ENCODE measurements around the gene P2RX6. TPM values are rescaled to one million over a fixed set of nuclear protein-coding genes. Genes with fewer than 3 reads are reported as not detected.
"Not testable (repeated sequence)": the region's sequence is repeated elsewhere in the genome, so short reads cannot be mapped to it uniquely, and the experiment has no call there.

The P2RX6 gene
- total RNA-seq, 1 donor from 2014 or later = 11.0 TPM

DNA sequence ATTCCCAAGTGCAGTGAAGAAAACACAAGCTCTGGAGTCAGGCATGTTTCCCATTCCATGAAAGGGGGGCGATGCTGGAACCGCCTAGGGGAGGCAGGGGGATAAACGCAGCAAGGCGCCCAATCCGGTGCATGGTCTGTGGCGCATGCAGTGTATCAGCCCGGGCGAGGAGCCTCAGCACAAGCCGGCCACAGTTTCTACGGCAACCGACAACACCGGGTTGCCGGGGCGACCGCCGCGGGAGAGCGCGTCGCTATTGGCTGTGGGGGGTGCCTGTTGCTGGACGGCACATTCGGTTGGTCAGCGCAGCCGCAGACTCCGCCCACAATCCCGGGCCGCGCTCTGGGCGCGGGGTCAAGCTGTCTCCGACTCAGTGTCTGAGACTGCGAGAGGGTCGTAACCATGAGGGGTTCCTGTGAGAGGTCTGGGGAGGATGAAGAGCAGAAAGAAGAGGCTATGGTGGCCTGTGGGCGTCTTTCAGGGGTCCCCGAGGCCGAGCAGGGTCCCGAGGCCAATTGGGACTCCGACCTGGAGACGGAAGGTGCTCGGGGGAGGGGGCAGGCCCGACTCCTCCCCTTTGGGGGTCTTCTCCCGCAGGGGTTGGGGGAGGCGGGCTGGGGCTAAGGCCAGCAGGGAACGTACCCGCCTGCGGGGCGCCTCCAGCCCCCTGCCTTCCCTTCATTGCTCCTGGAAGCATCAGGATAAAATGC lies 30.8 kb downstream of the P2RX6 start, which contains the start of gene LRRC74B:
Gene LRRC74B (plus strand): TSS at position 362 of the 710 bp plus-strand sequence. CDS start 41 bp downstream, at position 403.
- Histone ChIP-seq H3K9ac (ENCODE audit: low read depth in 1 of 3, low read length in 3 of 3) (peak within 1 kb of the TSS; percentile 52 to 81 (median 70)), H3K4me1 (ENCODE audit: control insufficient read depth in 3 of 3, insufficient read depth in 3 of 3, low read length in 3 of 3) (peaks cover 16 to 32% (median 20%) of the 10 kb centered on the region in 3 donors), H3K27me3 (ENCODE audit: control insufficient read depth in 3 of 3, insufficient read depth in 3 of 3, low read length in 3 of 3) (no peaks in the 10 kb centered on the region), H3K27ac (ENCODE audit: low read depth, low read length) (peak within 1 kb of the TSS; percentile 80), H3K4me3 (ENCODE audit: low read length in 3 of 3) (peak within 1 kb of the TSS; percentile 64 to 83 (median 81)), H3K36me3 (ENCODE audit: control insufficient read depth in 3 of 3, insufficient read depth in 3 of 3, low read length in 3 of 3) (no peaks in the 10 kb centered on the region), H3K9me3 (ENCODE audit: control insufficient read depth in 3 of 3, low read length in 3 of 3) (no peaks in the 10 kb centered on the region)

DNA sequence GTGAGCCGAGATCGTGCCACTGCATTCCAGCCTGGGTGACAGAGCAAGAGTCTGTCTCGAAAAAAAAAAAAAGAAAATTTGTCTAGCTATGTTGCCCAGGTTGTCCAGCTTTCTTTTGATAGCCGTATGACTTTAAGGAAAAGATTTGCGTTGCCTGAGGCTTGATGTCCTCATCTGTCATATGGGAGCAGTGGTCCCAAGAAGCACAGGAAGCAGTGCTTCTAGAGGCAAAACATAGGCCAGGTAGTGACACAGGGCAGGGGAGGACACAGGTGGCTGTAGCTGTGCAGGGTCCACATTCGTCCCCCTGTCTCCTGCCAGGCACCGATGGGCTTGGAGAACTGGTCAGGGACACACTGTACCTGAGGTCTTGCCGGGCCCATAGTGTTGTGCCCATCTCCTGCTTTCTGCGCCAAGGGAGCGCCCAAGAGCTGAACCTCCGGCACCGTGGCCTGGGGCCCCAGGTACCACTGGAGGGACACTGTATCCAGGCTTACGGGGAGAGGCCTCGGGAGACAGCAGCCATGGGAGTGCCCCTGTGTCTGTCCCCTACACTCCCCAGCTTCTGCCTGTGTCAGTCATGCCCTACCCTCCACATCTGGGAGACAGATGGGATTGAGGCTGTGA lies 32.2 kb downstream of the P2RX6 start:
- Histone ChIP-seq H3K4me1 (ENCODE audit: control insufficient read depth in 3 of 3, insufficient read depth in 3 of 3, low read length in 3 of 3) (peaks cover 16 to 32% (median 20%) of the 10 kb centered on the region in 3 donors), H3K4me3 (ENCODE audit: low read length in 3 of 3) (no peak overlapping the region), H3K9ac (ENCODE audit: low read depth in 1 of 3, low read length in 3 of 3) (no peak overlapping the region)

DNA sequence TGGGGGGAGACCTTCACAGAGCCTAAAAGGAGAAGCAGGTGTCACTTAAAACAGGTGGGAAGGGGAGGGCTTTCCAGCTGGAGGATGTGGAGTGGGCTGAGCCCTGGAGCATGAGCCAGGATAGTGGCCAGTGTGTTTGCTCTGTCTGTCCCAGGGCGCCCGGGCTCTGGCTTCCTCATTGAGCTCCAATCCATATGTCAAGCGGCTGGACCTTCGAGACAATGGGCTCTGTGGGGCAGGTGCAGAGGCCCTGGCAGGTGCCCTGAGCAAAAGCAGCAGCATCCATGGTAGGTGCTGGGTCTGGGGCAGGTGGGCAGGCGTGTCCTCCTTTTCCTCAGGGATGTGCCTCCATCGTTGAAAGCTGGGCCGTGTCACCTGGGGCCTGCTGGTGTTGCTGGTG lies 32.8 kb downstream of the P2RX6 start:
- Histone ChIP-seq H3K36me3 (ENCODE audit: control insufficient read depth in 3 of 3, insufficient read depth in 3 of 3, low read length in 3 of 3) (no peaks in the 10 kb centered on the region), H3K27me3 (ENCODE audit: control insufficient read depth in 3 of 3, insufficient read depth in 3 of 3, low read length in 3 of 3) (peaks cover 0 to 1% (median 0%) of the 10 kb centered on the region in 3 donors), H3K9ac (ENCODE audit: low read depth in 1 of 3, low read length in 3 of 3) (no peak overlapping the region), H3K9me3 (ENCODE audit: control insufficient read depth in 3 of 3, low read length in 3 of 3) (no peaks in the 10 kb centered on the region), H3K4me3 (ENCODE audit: low read length in 3 of 3) (no peak overlapping the region), H3K4me1 (ENCODE audit: control insufficient read depth in 3 of 3, insufficient read depth in 3 of 3, low read length in 3 of 3) (peaks cover 16 to 31% (median 20%) of the 10 kb centered on the region in 3 donors), H3K27ac (ENCODE audit: low read depth, low read length) (no peak overlapping the region)

More for the DNA sequence above, 32.2 kb downstream of the P2RX6 start:
- Histone ChIP-seq H3K27me3 (ENCODE audit: control insufficient read depth in 3 of 3, insufficient read depth in 3 of 3, low read length in 3 of 3) (no peaks in the 10 kb centered on the region), H3K27ac (ENCODE audit: low read depth, low read length) (no peak overlapping the region), H3K9me3 (ENCODE audit: control insufficient read depth in 3 of 3, low read length in 3 of 3) (no peaks in the 10 kb centered on the region), H3K36me3 (ENCODE audit: control insufficient read depth in 3 of 3, insufficient read depth in 3 of 3, low read length in 3 of 3) (no peaks in the 10 kb centered on the region)

DNA sequence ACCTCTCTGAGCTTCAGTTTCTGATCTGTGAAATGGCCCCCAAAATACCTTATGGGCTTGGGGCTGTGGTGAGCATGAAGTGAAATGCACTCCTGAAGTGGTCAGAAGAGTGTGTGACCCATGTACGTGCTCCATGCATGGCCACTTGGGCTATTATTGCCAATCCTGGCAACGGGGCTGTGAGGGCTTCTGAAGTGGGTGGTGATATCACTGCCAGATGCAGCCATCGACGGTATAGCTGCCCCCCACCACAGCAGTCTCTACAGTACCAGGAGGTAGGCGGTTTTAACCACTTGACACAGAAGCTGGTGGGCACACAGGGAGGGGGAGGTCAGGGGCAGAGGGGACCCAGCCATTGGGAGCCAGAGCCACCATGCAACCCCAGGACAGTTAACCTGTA lies 33.5 kb downstream of the P2RX6 start:
- H3K9me3 ChIP-seq (ENCODE audit: control insufficient read depth in 3 of 3, low read length in 3 of 3); H3K27me3 ChIP-seq (ENCODE audit: control insufficient read depth in 3 of 3, insufficient read depth in 3 of 3, low read length in 3 of 3); H3K27ac ChIP-seq (ENCODE audit: low read depth, low read length); H3K36me3 ChIP-seq (ENCODE audit: control insufficient read depth in 3 of 3, insufficient read depth in 3 of 3, low read length in 3 of 3); H3K9ac ChIP-seq (ENCODE audit: low read depth in 1 of 3, low read length in 3 of 3); H3K4me3 ChIP-seq (ENCODE audit: low read length in 3 of 3): not testable (repeated sequence)
- H3K4me1 ChIP-seq (ENCODE audit: control insufficient read depth in 3 of 3, insufficient read depth in 3 of 3, low read length in 3 of 3) = peaks cover 13 to 24% (median 18%) of the 10 kb centered on the region in 3 donors

DNA sequence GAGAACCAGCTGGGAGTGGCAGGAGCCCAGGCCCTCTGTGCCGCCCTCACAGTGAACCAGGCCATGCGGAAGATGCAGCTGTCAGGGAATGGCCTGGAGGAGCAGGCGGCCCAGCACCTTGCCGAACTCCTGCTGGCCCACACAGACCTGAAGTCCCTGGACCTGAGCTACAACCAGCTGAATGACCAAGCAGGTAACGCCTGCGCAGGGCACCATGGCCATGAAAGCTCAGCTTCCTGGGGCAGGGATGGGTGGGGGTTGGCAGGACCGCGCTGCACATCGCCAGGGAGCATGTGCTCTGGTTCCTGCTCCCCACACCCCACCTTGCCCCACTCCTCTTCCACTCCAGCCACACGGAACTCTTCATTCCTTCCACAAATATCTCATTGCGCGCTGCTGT lies 34.0 kb downstream of the P2RX6 start:
- not testable (repeated sequence) for H3K9me3 ChIP-seq (ENCODE audit: control insufficient read depth in 3 of 3, low read length in 3 of 3); H3K36me3 ChIP-seq (ENCODE audit: control insufficient read depth in 3 of 3, insufficient read depth in 3 of 3, low read length in 3 of 3); H3K4me3 ChIP-seq (ENCODE audit: low read length in 3 of 3); H3K27ac ChIP-seq (ENCODE audit: low read depth, low read length); H3K9ac ChIP-seq (ENCODE audit: low read depth in 1 of 3, low read length in 3 of 3); H3K27me3 ChIP-seq (ENCODE audit: control insufficient read depth in 3 of 3, insufficient read depth in 3 of 3, low read length in 3 of 3)
- peaks cover 9 to 19% (median 13%) of the 10 kb centered on the region in 3 donors for H3K4me1 ChIP-seq (ENCODE audit: control insufficient read depth in 3 of 3, insufficient read depth in 3 of 3, low read length in 3 of 3)

DNA sequence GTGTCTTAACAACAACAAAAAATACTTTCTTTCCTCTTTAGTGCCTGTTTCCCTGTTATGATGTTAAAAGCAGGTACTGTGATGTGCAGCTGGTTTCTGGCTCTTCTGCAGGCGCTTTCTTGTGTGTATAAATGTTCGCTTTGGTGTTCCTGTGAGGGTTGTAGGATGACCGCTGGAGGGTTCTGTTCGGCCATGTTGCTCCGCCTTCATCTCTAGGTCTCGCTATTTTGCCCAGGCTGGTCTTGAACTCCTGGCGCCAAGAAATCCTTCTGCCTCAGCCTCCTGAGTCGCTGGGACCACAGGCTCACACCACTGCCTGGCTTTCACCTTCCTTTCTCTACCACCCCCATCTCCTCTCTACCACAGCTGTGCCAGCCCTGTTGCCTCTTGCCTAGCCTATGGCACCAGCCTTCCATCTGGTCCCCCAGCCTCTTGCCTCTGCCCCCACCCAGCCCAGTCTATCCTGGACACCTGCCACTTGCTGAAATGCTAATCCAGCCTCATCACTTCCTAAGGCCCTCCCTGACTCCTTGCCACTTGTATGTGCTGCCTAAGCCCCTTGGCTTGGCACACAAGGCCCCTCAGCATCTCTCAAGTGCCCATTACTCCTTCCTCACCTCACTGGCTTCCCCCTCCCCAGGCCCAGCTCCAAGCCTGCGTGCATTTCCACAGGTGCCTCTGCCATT lies 36.3 kb downstream of the P2RX6 start:
- Histone ChIP-seq H3K4me1 (ENCODE audit: control insufficient read depth in 3 of 3, insufficient read depth in 3 of 3, low read length in 3 of 3) (no peaks in the 10 kb centered on the region), H3K9me3 (ENCODE audit: control insufficient read depth in 3 of 3, low read length in 3 of 3) (no peaks in the 10 kb centered on the region), H3K27me3 (ENCODE audit: control insufficient read depth in 3 of 3, insufficient read depth in 3 of 3, low read length in 3 of 3) (peaks cover 0 to 12% (median 12%) of the 10 kb centered on the region in 3 donors), H3K9ac (ENCODE audit: low read depth in 1 of 3, low read length in 3 of 3) (no peak overlapping the region), H3K4me3 (ENCODE audit: low read length in 3 of 3) (no peak overlapping the region), H3K36me3 (ENCODE audit: control insufficient read depth in 3 of 3, insufficient read depth in 3 of 3, low read length in 3 of 3) (no peaks in the 10 kb centered on the region), H3K27ac (ENCODE audit: low read depth, low read length) (no peak overlapping the region)

DNA sequence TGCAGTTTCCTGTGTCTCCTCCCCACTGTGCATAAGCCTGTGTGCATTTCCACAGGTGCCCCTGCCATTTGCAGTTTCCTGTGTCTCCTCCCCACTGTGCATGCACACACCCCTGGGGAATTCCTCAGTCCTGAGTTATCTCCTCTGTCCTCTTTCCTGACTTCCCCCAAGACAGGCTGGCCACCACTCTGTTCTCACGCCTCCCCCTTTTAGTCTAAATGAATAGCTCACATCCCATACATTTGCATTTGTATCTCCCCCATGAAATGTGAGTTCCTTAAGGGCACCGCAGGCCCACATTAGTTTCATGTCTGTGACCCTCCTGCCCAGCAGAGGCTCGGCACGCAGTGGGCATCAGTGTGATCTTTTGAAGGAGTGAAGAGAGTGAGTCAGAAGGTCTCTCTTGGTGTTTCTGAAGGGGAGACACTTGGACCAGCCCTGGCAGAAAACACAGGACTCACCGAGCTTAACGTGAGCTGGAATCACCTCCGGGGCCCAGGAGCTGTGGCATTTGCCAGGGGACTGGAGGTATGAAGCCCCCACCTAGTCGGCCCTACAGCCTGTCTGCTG lies 37.0 kb downstream of the P2RX6 start:
- Histone ChIP-seq H3K4me3 (ENCODE audit: low read length in 3 of 3) (no peak overlapping the region), H3K9me3 (ENCODE audit: control insufficient read depth in 3 of 3, low read length in 3 of 3) (no peaks in the 10 kb centered on the region), H3K27ac (ENCODE audit: low read depth, low read length) (no peak overlapping the region), H3K4me1 (ENCODE audit: control insufficient read depth in 3 of 3, insufficient read depth in 3 of 3, low read length in 3 of 3) (no peaks in the 10 kb centered on the region), H3K9ac (ENCODE audit: low read depth in 1 of 3, low read length in 3 of 3) (no peak overlapping the region), H3K27me3 (ENCODE audit: control insufficient read depth in 3 of 3, insufficient read depth in 3 of 3, low read length in 3 of 3) (peaks cover 4 to 17% (median 12%) of the 10 kb centered on the region in 3 donors), H3K36me3 (ENCODE audit: control insufficient read depth in 3 of 3, insufficient read depth in 3 of 3, low read length in 3 of 3) (no peaks in the 10 kb centered on the region)

DNA sequence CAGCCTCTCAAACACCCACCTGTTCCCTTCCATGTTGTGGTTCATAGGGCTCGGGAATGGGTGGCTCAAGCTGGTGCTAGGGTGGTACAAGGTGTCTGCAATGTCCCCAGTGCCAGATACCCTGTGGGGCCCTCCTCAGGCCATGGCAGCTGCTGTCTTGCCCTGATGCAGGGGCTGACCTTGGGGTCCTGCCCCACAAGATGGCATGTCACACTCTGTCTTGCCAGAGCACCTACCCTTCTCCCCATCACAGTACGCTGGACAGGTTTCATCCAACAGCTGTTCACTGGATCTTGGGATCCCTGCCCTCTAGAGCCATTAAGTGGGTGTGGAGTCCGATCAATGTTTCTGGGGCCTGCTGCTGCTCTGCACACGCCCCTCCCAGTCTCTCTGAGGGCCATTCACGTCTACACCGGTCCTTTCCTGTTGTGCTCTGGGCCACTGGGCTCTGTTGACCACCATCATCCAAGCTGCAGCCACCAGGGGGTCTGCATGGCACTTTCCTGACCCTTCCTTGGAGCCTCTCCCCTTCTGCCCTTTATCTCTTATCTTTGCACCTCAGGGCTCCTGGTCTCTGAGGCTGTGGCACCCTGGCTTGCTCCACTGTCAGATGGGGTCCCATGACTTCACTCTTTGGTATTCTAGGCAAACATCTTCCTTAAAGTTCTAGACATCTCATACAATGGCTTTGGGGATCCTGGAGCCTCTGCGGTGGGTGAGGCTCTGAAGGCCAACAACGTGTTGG lies 37.9 kb downstream of the P2RX6 start:
- no peaks in the 10 kb centered on the region for H3K9me3 ChIP-seq (ENCODE audit: control insufficient read depth in 3 of 3, low read length in 3 of 3)
- H3K4me1 ChIP-seq (ENCODE audit: control insufficient read depth in 3 of 3, insufficient read depth in 3 of 3, low read length in 3 of 3) = no peaks in the 10 kb centered on the region
- H3K27me3 ChIP-seq (ENCODE audit: control insufficient read depth in 3 of 3, insufficient read depth in 3 of 3, low read length in 3 of 3) = peaks cover 7 to 17% (median 12%) of the 10 kb centered on the region in 3 donors
- H3K4me3 ChIP-seq (ENCODE audit: low read length in 3 of 3) = no peak overlapping the region
- H3K27ac ChIP-seq (ENCODE audit: low read depth, low read length) = no peak overlapping the region
- H3K9ac ChIP-seq (ENCODE audit: low read depth in 1 of 3, low read length in 3 of 3) = no peak overlapping the region
- H3K36me3 ChIP-seq (ENCODE audit: control insufficient read depth in 3 of 3, insufficient read depth in 3 of 3, low read length in 3 of 3) = no peaks in the 10 kb centered on the region

DNA sequence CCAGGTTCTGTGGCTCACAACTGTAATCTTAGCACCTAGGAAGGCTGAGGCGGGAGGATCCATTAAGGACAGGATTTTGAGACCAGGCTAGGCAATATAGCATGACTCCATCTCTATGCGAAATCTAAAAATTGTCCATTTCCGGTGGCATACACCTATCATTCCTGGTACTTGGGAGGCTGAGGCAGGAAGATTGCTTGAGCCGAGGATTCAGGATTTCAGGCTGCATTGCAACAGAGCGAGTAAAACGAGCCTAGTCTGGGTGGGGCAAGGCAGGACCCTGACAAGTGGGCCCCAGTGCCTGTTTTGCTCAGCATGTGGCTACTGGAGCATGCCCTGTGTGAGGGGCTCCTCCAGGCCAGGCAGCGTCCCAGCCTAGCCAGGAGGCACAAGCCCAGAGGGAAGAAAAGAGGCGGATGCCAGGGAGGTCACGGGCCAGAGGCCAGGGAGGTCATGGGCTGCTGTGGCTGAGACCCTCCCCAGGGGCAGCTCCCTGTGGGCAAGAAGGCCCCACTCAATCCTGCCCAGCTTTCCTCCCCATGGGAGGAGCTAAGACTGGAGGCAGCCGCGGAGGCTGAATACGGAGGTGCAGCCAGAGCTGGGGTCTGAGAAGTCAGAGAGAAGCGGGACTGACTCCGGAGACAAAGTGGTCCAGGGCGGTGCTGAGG lies 39.2 kb downstream of the P2RX6 start:
- Histone ChIP-seq H3K4me1 (ENCODE audit: control insufficient read depth in 3 of 3, insufficient read depth in 3 of 3, low read length in 3 of 3) (no peaks in the 10 kb centered on the region), H3K27ac (ENCODE audit: low read depth, low read length) (no peak overlapping the region), H3K4me3 (ENCODE audit: low read length in 3 of 3) (no peak overlapping the region), H3K9me3 (ENCODE audit: control insufficient read depth in 3 of 3, low read length in 3 of 3) (no peaks in the 10 kb centered on the region), H3K36me3 (ENCODE audit: control insufficient read depth in 3 of 3, insufficient read depth in 3 of 3, low read length in 3 of 3) (no peaks in the 10 kb centered on the region), H3K9ac (ENCODE audit: low read depth in 1 of 3, low read length in 3 of 3) (no peak overlapping the region), H3K27me3 (ENCODE audit: control insufficient read depth in 3 of 3, insufficient read depth in 3 of 3, low read length in 3 of 3) (peaks cover 7 to 17% (median 12%) of the 10 kb centered on the region in 3 donors)
